SU-DHL-6 (cell line): ENCODE data around the gene CARD10.

ENCODE experiments used
- H2AFZ ChIP-seq: fragments of 200-600 bp; sonication (generic); 2 replicates; pipeline ENCODE4 v1.6.1; 2014; ENCODE audit warnings: low read depth, mild to moderate bottlenecking, moderate library complexity, mixed read lengths, antibody characterized with exemption, low read length; ENCODE audit not compliant: severe bottlenecking
- H3F3A ChIP-seq: fragments of 200-600 bp; shearing (Covaris generic); 2 replicates; pipeline ENCODE4 v1.6.0; 2016; ENCODE audit warnings: antibody characterized with exemption, mild to moderate bottlenecking; ENCODE audit not compliant: insufficient read depth
- H3K27ac ChIP-seq: fragments of 200-600 bp; sonication (generic); 2 replicates; pipeline ENCODE4 v1.5.1; 2016; ENCODE audit warnings: low read depth, mild to moderate bottlenecking, low read length, moderate library complexity, mixed read lengths
- H3K27me3 ChIP-seq: fragments of 200-600 bp; sonication (generic), shearing (Covaris generic); 2 replicates; pipeline ENCODE4 v1.6.0; 2014; ENCODE audit warnings: mild to moderate bottlenecking, low read length
- H3K36me3 ChIP-seq: fragments of 200-600 bp; sonication (generic); 2 replicates; pipeline ENCODE4 v1.6.1; 2014; ENCODE audit warnings: mild to moderate bottlenecking, low read length, mixed read lengths
- H3K4me2 ChIP-seq: fragments of 300-600, 200-600 bp; shearing (Covaris generic), sonication (generic); 2 replicates; pipeline ENCODE4 v1.6.0; 2014; ENCODE audit warnings: low read length, low read depth, mild to moderate bottlenecking; ENCODE audit not compliant: poor library complexity, severe bottlenecking
- H3K4me3 ChIP-seq: fragments of 200-600 bp; sonication (generic); 2 replicates; pipeline ENCODE4 v1.5.1; 2014; ENCODE audit warnings: antibody characterized with exemption, low read length, mild to moderate bottlenecking, mixed read lengths; ENCODE audit not compliant: insufficient read depth, poor library complexity, severe bottlenecking
- H3K79me2 ChIP-seq: fragments of 200-600 bp; sonication (generic); 2 replicates; pipeline ENCODE4 v1.6.1; 2014; ENCODE audit warnings: mild to moderate bottlenecking, low read length, moderate library complexity; ENCODE audit not compliant: insufficient read depth
- H3K9ac ChIP-seq: fragments of 200-600 bp; sonication (generic); 2 replicates; pipeline ENCODE4 v1.7.0; 2014; ENCODE audit warnings: mild to moderate bottlenecking, low read length
- H3K9me2 ChIP-seq: fragments of 200-600 bp; sonication (generic); replicated peaks from 2 replicates; pipeline ENCODE4 v1.6.1; 2014; ENCODE audit warnings: low read length; ENCODE audit not compliant: insufficient read depth
- H3K9me3 ChIP-seq: fragments of 200-600 bp; sonication (generic); 2 replicates; pipeline ENCODE4 v1.6.1; 2014; ENCODE audit warnings: low read length, mixed read lengths; ENCODE audit not compliant: insufficient read depth
- H4K20me1 ChIP-seq: fragments of 200-600 bp; sonication (generic); 2 replicates; pipeline ENCODE4 v1.6.1; 2014; ENCODE audit warnings: low read depth, mild to moderate bottlenecking, antibody characterized with exemption, low read length, moderate library complexity, mixed read lengths
- CTCF ChIP-seq: fragments of 200-600 bp; sonication (generic); IDR thresholded peaks from one replicate; pipeline ENCODE4 v1.5.1; 2017; ENCODE audit warnings: antibody characterized with exemption, mild to moderate bottlenecking, low read length, moderate library complexity; ENCODE audit not compliant: insufficient read depth, poor library complexity, severe bottlenecking
- EZH2phosphoT487 ChIP-seq: fragments of 200-600 bp; sonication (generic), shearing (Covaris generic); conservative IDR thresholded peaks from 2 replicates; pipeline ENCODE4 v1.6.1; 2018; ENCODE audit warnings: mild to moderate bottlenecking, antibody characterized with exemption, low read length, moderate library complexity, mixed read lengths

CARD10 gene

GRCh38 chr22:37521236-37521739 is 2.1 kb upstream of the CARD10 start:
- H3K9me2 ChIP-seq = no peaks in the 10 kb centered on the region
- no peak overlapping the region for H3K9ac ChIP-seq
- no peaks in the 10 kb centered on the region for H3K79me2 ChIP-seq
- TF ChIP-seq EZH2phosphoT487 = no peak
- TF ChIP-seq CTCF = no peak
- H3K27me3 ChIP-seq = no peaks in the 10 kb centered on the region
- H3K27ac ChIP-seq = no peak overlapping the region
- H3K4me2 ChIP-seq = no peak overlapping the region
- H3K4me3 ChIP-seq = no peak overlapping the region
- H2AFZ ChIP-seq = no peak overlapping the region
- no peaks in the 10 kb centered on the region for H3K9me3 ChIP-seq
- no peaks in the 10 kb centered on the region for H3F3A ChIP-seq
- H4K20me1 ChIP-seq = no peaks in the 10 kb centered on the region
- H3K36me3 ChIP-seq = no peaks in the 10 kb centered on the region

- no peak overlapping the region for H2AFZ ChIP-seq
Observed at GRCh38 chr22:37520776-37521191, 1.6 kb upstream of the CARD10 start.

GRCh38 chr22:37518509-37519267 is 527 bp downstream of the CARD10 start:
- Histone ChIP-seq H3F3A (no peaks in the 10 kb centered on the region), H3K27me3 (no peaks in the 10 kb centered on the region), H3K9me2 (no peaks in the 10 kb centered on the region), H3K4me2 (no peak overlapping the region), H3K79me2 (no peaks in the 10 kb centered on the region), H3K4me3 (no peak overlapping the region), H3K9ac (no peak overlapping the region), H3K36me3 (no peaks in the 10 kb centered on the region), H3K27ac (no peak overlapping the region), H2AFZ (no peak overlapping the region), H3K9me3 (no peaks in the 10 kb centered on the region), H4K20me1 (no peaks in the 10 kb centered on the region)
- TF ChIP-seq CTCF (no peak), EZH2phosphoT487 (no peak)

More at GRCh38 chr22:37520776-37521191, 1.6 kb upstream of the CARD10 start:
- Histone ChIP-seq H3K9me2 (no peaks in the 10 kb centered on the region), H3K79me2 (no peaks in the 10 kb centered on the region), H3K9ac (no peak overlapping the region), H3K4me3 (no peak overlapping the region), H3K36me3 (no peaks in the 10 kb centered on the region), H3K27ac (no peak overlapping the region), H3K4me2 (no peak overlapping the region), H3K9me3 (no peaks in the 10 kb centered on the region), H4K20me1 (no peaks in the 10 kb centered on the region), H3F3A (no peaks in the 10 kb centered on the region), H3K27me3 (no peaks in the 10 kb centered on the region)
- TF ChIP-seq CTCF = no peak
- no peak for TF ChIP-seq EZH2phosphoT487
